HepG2 (cell line): Measurements from ENCODE around the gene ATF6. TPM values are rescaled to one million over a fixed set of nuclear protein-coding genes. Genes with fewer than 3 reads are reported as not detected.

Source experiments
- AHR ChIP-seq: IDR thresholded peaks from 2 replicates; pipeline ENCODE4 v1.6.1; 2018; ENCODE audit warnings: missing genetic modification reagents, missing compliant biosample characterization
- ATF7 ChIP-seq, 2 experiments: fragments of 450-650 bp in 1 of 2; sonication (generic) in 1 of 2; formaldehyde crosslinking in 1 of 2; IDR thresholded peaks; 2 replicates each; pipeline versions ENCODE4 v1.4.0 to v1.6.1; 2016 to 2020; ENCODE audit warnings: antibody characterized with exemption in 1 of 2, mild to moderate bottlenecking in 1 of 2, missing genetic modification reagents in 1 of 2
- FIP1L1 ChIP-seq: fragments of 200-400 bp; formaldehyde crosslinking; IDR thresholded peaks from 2 replicates; pipeline ENCODE4 v1.6.1; 2018; ENCODE audit warnings: low read depth, mild to moderate bottlenecking, low read length, moderate library complexity, borderline replicate concordance; ENCODE audit not compliant: insufficient read depth
- HMGA1 ChIP-seq: sonication (generic); formaldehyde crosslinking; conservative IDR thresholded peaks from 2 replicates; pipeline ENCODE4 v1.4.0; 2020; ENCODE audit warnings: missing genetic modification reagents
- JDP2 ChIP-seq: sonication (generic); formaldehyde crosslinking; IDR thresholded peaks from 2 replicates; pipeline ENCODE4 v1.8.1; 2022; ENCODE audit warnings: missing genetic modification reagents, borderline replicate concordance
- JUNB ChIP-seq: sonication (generic); formaldehyde crosslinking; IDR thresholded peaks from 2 replicates; pipeline ENCODE4 v1.8.0; 2022; ENCODE audit warnings: missing genetic modification reagents, mild to moderate bottlenecking, borderline replicate concordance
- KDM3A ChIP-seq: IDR thresholded peaks from 2 replicates; pipeline ENCODE4 v1.6.1; 2018; ENCODE audit warnings: low read depth, missing compliant biosample characterization
- KDM5A ChIP-seq: fragments of 200-600 bp; sonication (generic); IDR thresholded peaks from 2 replicates; pipeline ENCODE4 v1.7.0; 2018; ENCODE audit warnings: antibody characterized with exemption, mild to moderate bottlenecking, low read length, borderline replicate concordance
- MAFK ChIP-seq, 2 experiments: IDR thresholded peaks in 1 of 2; conservative IDR thresholded peaks in 1 of 2; 2 replicates each; pipeline ENCODE4 v1.6.1; 2011; ENCODE audit warnings: improper control_type of control experiment in 2 of 2, low read length in 2 of 2
- PLRG1 ChIP-seq: fragments of 450-650 bp; conservative IDR thresholded peaks from 2 replicates; pipeline ENCODE4 v1.6.1; 2016
- POLR2G ChIP-seq: fragments of 200-400 bp; formaldehyde crosslinking; IDR thresholded peaks from 2 replicates; pipeline ENCODE4 v1.6.1; 2018; ENCODE audit warnings: mild to moderate bottlenecking, low read depth, low read length, moderate library complexity
- PRDM15 ChIP-seq: sonication (generic); formaldehyde crosslinking; IDR thresholded peaks from 2 replicates; pipeline ENCODE4 v1.4.0; 2020; ENCODE audit warnings: missing genetic modification reagents
- SYNCRIP ChIP-seq: fragments of 200-400 bp; formaldehyde crosslinking; IDR thresholded peaks from 2 replicates; pipeline ENCODE4 v1.6.1; 2018; ENCODE audit warnings: mild to moderate bottlenecking, low read depth, low read length; ENCODE audit not compliant: insufficient read depth
- TP53 ChIP-seq: sonication (generic); formaldehyde crosslinking; conservative IDR thresholded peaks from 2 replicates; pipeline ENCODE4 v1.4.0; 2020; ENCODE audit warnings: missing genetic modification reagents
- ZFAT ChIP-seq: sonication (generic); formaldehyde crosslinking; conservative IDR thresholded peaks from 2 replicates; pipeline ENCODE4 v1.8.1; 2023; ENCODE audit warnings: missing genetic modification reagents, inconsistent platforms
- ZIK1 ChIP-seq: sonication (generic); formaldehyde crosslinking; IDR thresholded peaks from 2 replicates; pipeline ENCODE4 v1.5.0; 2020; ENCODE audit warnings: mild to moderate bottlenecking, low read depth, missing genetic modification reagents, borderline replicate concordance
- ZKSCAN1 ChIP-seq: fragments of 150-350 bp; IDR thresholded peaks from 2 replicates; pipeline ENCODE4 v1.6.1; 2014; ENCODE audit warnings: low read length
- ZNF101 ChIP-seq: sonication (generic); formaldehyde crosslinking; IDR thresholded peaks from 2 replicates; pipeline ENCODE4 v1.4.0; 2020; ENCODE audit warnings: mild to moderate bottlenecking, low read depth, missing genetic modification reagents, borderline replicate concordance
- ZNF234 ChIP-seq: sonication (generic); formaldehyde crosslinking; conservative IDR thresholded peaks from 2 replicates; pipeline ENCODE4 v1.5.1; 2020; ENCODE audit warnings: mild to moderate bottlenecking, missing genetic modification reagents
- ZNF766 ChIP-seq: sonication (generic); formaldehyde crosslinking; IDR thresholded peaks from 2 replicates; pipeline ENCODE4 v1.5.0; 2020; ENCODE audit warnings: missing genetic modification reagents, borderline replicate concordance
- ZNF776 ChIP-seq: sonication (generic); formaldehyde crosslinking; IDR thresholded peaks from 2 replicates; pipeline ENCODE4 v1.4.0; 2020; ENCODE audit warnings: mild to moderate bottlenecking, missing genetic modification reagents
- ZNF781 ChIP-seq: sonication (generic); formaldehyde crosslinking; IDR thresholded peaks from 2 replicates; pipeline ENCODE4 v1.5.1; 2020; ENCODE audit warnings: borderline replicate concordance, mild to moderate bottlenecking, missing genetic modification reagents; ENCODE audit errors: not compliant biosample characterization
- polyA plus RNA-seq, 8 experiments: library from polyadenylated mRNA; depleted of rRNA in 3 of 8; stranded (reverse) in 7 of 8; unstranded in 1 of 8; fragments of >200 nt; fragmentation: Illumina TruSeq in 4 of 8; extraction: Trizol in 4 of 8; gene quantifications; 2 replicates each; pipeline versions ENCODE4 v1.2.1 to v1.2.3, GENCODE V29; 2011 to 2016; ENCODE audit warnings: low read depth in 4 of 8, missing spikeins in 1 of 8, mixed read lengths in 1 of 8; ENCODE audit not compliant: insufficient read depth in 1 of 8
- total RNA-seq, 5 experiments: library from RNA; depleted of rRNA; stranded (reverse); fragments of >200 nt; fragmentation: Illumina TruSeq; extraction: Trizol; gene quantifications; 2 replicates each; pipeline ENCODE4 v1.2.3, GENCODE V29; 2016; ENCODE audit warnings: low read depth in 1 of 5
- TF ChIP-seq, protein P1 (sequence below): sonication (generic); formaldehyde crosslinking; IDR thresholded peaks from 2 replicates; pipeline ENCODE4 v1.5.0; 2020; ENCODE audit warnings: missing genetic modification reagents, mild to moderate bottlenecking, borderline replicate concordance
- TF ChIP-seq, protein P2 (sequence below): sonication (generic); formaldehyde crosslinking; IDR thresholded peaks from 2 replicates; pipeline ENCODE4 v1.5.0; 2020; ENCODE audit warnings: mild to moderate bottlenecking, missing genetic modification reagents, borderline replicate concordance

The ATF6 gene
- total and polyA plus RNA-seq, 2 of the 13 experiments (the other 11 are each of a cell fraction or from before 2014, with no cell fraction given) = 13.2 to 14.5 TPM

DNA sequence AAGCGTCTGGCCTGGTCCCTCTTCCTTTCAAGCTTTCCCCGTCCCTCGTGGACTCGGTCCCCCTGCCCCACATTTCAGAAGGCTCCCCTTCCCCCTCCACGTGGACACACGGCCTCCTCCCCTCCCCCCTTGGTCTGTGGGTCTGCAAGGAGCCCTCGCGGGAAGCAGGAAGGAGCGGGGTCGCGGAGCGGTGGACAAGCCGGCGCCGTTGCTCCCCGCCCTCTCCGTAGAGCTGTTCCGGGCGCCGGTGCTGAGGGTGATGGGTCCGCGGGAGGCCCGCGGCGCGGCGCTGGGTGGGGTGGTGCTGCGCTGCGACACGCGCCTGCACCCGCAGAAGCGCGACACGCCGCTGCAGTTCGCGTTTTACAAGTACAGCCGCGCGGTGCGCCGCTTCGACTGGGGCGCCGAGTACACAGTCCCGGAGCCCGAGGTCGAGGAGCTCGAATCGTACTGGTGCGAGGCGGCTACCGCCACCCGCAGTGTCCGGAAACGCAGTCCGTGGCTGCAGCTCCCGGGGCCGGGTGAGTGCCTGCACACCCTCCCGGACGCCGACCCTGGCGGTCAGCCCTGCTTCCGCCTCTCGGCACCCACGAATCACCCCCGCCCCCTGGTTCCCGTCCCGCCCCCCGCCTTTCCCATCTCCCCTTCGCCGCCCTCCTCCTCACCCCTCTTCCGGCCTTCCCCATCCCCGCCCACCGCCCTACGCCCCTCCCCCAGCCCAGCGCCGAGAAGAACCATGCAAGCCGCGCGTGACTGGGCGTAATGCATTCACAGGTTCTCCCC is 39.5 kb upstream of the ATF6 start (continued):
- TF ChIP-seq JDP2 (CRISPR knock-in tag) (no peak), ZNF101 (CRISPR knock-in tag) (no peak), ZNF766 (CRISPR knock-in tag) (no peak), KDM3A (CRISPR knock-in tag) (no peak), FIP1L1 (no peak), KDM5A (no peak), ZFAT (no peak), ZNF781 (CRISPR knock-in tag) (no peak), ZKSCAN1 (no peak), POLR2G (peak; percentile 57; the same call in 1 of the 2 replicates), ZNF776 (CRISPR knock-in tag) (no peak; the same call in 1 of the 2 replicates), SYNCRIP (no peak), ATF7 (IDR thresholded peaks at IDR 0.05) (no peak), ATF7 (CRISPR knock-in tag; IDR thresholded peaks at IDR 0.05) (no peak), JUNB (no peak), TP53 (CRISPR knock-in tag) (no peak), ZNF234 (CRISPR knock-in tag) (no peak), HMGA1 (CRISPR knock-in tag) (no peak), PLRG1 (no peak), ZIK1 (CRISPR knock-in tag) (no peak), PRDM15 (CRISPR knock-in tag) (no peak), AHR (CRISPR knock-in tag) (no peak), MAFK (conservative IDR thresholded peaks at IDR 0.05 in 1 of 2, IDR thresholded peaks at IDR 0.05 in 1 of 2; ENCODE audit: low read length in 2 of 2) (no peak)
- TF ChIP-seq, protein P1, sequence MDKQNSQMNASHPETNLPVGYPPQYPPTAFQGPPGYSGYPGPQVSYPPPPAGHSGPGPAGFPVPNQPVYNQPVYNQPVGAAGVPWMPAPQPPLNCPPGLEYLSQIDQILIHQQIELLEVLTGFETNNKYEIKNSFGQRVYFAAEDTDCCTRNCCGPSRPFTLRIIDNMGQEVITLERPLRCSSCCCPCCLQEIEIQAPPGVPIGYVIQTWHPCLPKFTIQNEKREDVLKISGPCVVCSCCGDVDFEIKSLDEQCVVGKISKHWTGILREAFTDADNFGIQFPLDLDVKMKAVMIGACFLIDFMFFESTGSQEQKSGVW (CRISPR knock-in tag) = no peak
- TF ChIP-seq, protein P2, sequence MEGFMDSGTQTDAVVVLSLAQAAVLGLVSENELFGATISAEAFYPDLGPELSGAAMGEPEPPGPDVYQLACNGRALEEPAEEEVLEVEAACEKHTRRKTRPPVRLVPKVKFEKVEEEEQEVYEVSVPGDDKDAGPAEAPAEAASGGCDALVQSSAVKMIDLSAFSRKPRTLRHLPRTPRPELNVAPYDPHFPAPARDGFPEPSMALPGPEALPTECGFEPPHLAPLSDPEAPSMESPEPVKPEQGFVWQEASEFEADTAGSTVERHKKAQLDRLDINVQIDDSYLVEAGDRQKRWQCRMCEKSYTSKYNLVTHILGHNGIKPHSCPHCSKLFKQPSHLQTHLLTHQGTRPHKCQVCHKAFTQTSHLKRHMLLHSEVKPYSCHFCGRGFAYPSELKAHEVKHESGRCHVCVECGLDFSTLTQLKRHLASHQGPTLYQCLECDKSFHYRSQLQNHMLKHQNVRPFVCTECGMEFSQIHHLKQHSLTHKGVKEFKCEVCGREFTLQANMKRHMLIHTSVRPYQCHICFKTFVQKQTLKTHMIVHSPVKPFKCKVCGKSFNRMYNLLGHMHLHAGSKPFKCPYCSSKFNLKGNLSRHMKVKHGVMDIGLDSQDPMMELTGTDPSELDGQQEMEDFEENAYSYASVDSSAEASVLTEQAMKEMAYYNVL (CRISPR knock-in tag) = no peak
